22Rv1 (cell line): ENCODE results near the gene CACNA2D2.

Experiments used
- H3K27ac ChIP-seq: fragments of 450-650 bp; 2 replicates; pipeline ENCODE4 v1.5.1; 2017
- ZFX ChIP-seq: fragments of 450-650 bp; IDR thresholded peaks from 2 replicates; pipeline ENCODE4 v1.6.1; 2017; ENCODE audit warnings: antibody characterized with exemption, borderline replicate concordance
- TF ChIP-seq, protein P1 (sequence below): fragments of 450-650 bp; IDR thresholded peaks from 2 replicates; pipeline ENCODE4 v1.5.1; 2017; ENCODE audit warnings: mild to moderate bottlenecking

Gene CACNA2D2

DNA sequence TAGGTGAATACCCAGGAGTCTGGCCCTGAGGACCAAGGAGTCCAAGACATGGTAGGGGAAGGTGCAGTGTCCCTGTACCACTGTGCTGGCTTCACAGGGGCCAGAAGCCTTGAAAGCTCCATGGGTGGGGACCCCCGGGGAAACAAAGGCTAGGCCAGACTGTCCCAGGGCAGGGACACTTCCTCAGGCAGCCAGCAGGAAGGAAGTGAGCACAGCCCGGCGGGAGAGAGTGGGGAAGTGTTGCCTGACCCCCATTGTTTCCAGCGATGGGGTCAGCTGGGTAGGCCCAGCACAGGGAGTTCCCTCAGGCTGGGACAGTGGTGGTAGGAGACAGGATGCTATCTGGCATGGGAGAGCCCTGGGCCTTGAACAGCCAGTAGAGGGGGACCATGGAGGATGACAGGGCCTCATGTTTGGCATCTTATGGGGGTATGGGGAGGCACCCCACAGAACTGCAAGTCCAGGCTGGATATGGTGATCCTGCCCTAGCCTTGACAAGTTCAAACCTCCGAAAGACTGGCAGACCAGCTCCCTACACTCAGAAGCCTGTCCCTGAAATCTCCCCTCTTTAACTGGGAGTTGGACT, 179.7 kb downstream of the CACNA2D2 start:
- TF ChIP-seq ZFX: no peak
- TF ChIP-seq, protein P1, sequence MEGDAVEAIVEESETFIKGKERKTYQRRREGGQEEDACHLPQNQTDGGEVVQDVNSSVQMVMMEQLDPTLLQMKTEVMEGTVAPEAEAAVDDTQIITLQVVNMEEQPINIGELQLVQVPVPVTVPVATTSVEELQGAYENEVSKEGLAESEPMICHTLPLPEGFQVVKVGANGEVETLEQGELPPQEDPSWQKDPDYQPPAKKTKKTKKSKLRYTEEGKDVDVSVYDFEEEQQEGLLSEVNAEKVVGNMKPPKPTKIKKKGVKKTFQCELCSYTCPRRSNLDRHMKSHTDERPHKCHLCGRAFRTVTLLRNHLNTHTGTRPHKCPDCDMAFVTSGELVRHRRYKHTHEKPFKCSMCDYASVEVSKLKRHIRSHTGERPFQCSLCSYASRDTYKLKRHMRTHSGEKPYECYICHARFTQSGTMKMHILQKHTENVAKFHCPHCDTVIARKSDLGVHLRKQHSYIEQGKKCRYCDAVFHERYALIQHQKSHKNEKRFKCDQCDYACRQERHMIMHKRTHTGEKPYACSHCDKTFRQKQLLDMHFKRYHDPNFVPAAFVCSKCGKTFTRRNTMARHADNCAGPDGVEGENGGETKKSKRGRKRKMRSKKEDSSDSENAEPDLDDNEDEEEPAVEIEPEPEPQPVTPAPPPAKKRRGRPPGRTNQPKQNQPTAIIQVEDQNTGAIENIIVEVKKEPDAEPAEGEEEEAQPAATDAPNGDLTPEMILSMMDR: no peak

GRCh38 chr3:50323092-50323600, 180.3 kb downstream of the CACNA2D2 start:
- H3K27ac ChIP-seq: peak overlapping the region; percentile 85
- TF ChIP-seq ZFX: no peak
- TF ChIP-seq, protein P1: no peak

More for the DNA sequence above, 179.7 kb downstream of the CACNA2D2 start:
- peak overlapping the region; percentile 85 for H3K27ac ChIP-seq

DNA sequence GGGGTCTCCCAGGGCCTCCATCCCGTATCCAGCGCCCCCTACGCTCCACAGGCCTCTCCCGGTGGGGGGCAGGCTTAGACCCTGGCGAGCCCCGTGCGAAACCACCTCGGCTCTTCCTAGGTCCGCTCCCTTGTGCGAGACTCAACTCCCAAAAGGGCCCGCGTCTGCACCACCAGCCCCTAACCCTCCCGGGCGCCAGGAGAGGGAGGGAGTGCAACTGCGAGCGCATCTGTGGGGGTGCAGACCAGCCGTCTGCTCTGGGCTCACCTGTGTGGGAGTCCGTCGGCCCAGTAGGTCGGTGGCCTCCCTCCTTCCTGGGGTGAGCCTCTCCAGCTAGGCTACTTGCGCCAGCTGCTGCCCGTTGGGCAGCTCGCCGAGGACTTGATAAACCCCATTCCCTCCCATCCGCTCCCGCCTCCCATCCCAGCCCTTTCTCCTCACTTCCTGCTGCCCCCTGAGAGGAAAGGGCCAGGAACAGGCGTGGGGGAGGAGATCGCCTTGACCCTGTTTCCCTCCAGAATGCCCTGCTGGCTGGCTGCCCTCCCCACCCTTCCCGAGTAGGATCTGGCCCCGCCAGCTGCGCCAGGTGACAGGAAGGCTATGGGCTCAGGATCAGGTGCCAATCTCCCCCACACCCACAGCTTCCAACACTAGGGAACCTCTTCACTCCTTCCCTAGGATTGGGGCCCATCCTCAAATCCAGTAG, 180.9 kb downstream of the CACNA2D2 start, which contains the start of gene HYAL2:
Gene HYAL2, minus strand, starts transcription at position 360 of the 706 bp plus-strand sequence. CDS start 2,256 bp downstream, outside the sequence.
- H3K27ac ChIP-seq: peak within 1 kb of the TSS; percentile 85
- TF ChIP-seq, protein P1: no peak
- no peak for TF ChIP-seq ZFX

- H3K27ac ChIP-seq: peak overlapping the region; percentile 85
- TF ChIP-seq, protein P1: no peak; the same call in 1 of the 2 replicates
Observed at GRCh38 chr3:50322115-50322385, 181.4 kb downstream of the CACNA2D2 start.

DNA sequence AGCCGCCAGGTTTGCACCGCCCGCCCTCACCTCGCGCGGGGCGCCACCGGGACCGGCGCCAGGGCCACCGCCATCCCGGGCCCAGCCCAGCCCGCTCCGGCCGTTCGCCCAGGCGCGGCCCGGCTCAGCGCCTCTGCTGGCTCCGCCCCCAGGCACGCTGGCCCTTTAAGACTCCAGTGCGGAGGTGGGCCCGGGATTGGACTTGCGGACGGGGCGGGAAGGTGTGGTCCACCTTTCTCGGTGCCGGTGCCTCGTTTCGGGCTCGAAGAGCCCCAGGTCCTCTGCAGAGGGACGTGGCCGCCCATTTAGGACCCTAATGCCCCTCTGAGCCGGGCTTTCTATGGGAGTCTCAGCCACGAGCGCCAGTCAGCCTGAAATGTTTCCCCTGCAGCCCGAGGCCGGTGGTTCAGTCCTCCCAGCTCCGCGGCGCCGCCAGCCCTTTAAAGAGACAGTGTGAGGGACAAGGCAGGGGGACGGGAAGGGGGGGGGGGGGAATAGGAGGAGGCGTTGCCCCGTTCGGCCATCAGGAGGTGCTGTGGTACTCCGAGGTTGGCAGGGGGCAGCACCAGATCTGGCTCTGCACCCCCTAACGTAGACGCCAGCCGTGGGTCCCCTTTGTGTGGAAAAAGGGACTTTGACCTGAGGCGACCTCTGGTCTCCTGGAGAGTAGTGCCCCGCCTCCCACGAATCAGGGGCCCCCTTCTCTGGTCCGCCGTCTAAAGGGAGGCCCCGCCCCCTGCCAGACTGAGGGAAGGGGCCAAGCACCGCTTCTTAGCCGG, 181.9 kb downstream of the CACNA2D2 start:
- no peak for TF ChIP-seq ZFX
- TF ChIP-seq, protein P1: peak; percentile 73
- H3K27ac ChIP-seq: peak overlapping the region; percentile 85

DNA sequence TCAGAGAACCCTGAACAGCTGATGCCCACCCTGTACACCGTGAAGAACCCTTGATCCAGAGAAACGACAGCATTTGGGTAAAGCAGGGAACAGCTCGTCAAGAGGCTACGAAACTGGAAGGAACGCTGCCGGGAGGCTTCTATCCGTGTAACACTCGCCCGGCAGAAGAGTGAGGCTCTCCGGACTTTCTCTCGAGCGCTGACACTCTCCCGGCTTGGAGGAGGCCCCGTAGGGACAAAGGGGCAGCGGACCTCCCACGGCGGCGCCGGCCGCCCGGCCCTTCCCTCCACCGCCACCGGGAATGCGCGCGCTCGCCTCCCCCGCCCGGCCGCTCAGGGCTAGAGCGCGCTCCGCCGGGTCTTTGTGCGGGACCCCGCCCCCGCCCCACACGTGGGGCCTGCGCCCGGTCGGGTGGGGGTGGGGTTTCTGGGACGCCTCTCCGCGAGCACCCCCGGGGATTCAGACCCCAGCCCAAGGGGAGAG, 182.5 kb downstream of the CACNA2D2 start:
- TF ChIP-seq ZFX: no peak
- TF ChIP-seq, protein P1: no peak
- H3K27ac ChIP-seq: peak overlapping the region; percentile 85
